Esophagus squamous epithelium (tissue), 5 donors: ENCODE results near the gene AKAP12. TPM values are rescaled to one million over a fixed set of nuclear protein-coding genes. Genes with fewer than 3 reads are reported as not detected.

Source experiments
- DNase-seq: peaks from one replicate; lab custom pipeline; 2025; lab: John Stamatoyannopoulos, UW
- H3K27ac ChIP-seq, 4 donors: fragments of 200-600 bp; sonication (generic); one replicate each; pipeline ENCODE4 v1.5.1; 2016 to 2019; ENCODE audit warnings: mild to moderate bottlenecking in 1 of 4
- H3K27me3 ChIP-seq, 4 donors: fragments of 200-600 bp; sonication (generic); 1 replicate in 3 of 4; 2 replicates in 1 of 4; pipeline versions ENCODE4 v1.5.1 to v1.6.0; 2017 to 2021; ENCODE audit warnings: antibody characterized with exemption in 1 of 4
- H3K36me3 ChIP-seq, 3 donors: fragments of 200-600 bp; sonication (generic); one replicate each; pipeline ENCODE4 v1.5.1; 2016 to 2019
- H3K4me1 ChIP-seq, 3 donors: fragments of 200-600 bp; sonication (generic); one replicate each; pipeline ENCODE4 v1.5.1; 2017 to 2019
- H3K4me3 ChIP-seq, 4 donors: fragments of 200-600 bp; sonication (generic); 1 replicate in 3 of 4; 2 replicates in 1 of 4; pipeline ENCODE4 v1.5.1; 2016 to 2019; ENCODE audit warnings: mild to moderate bottlenecking in 2 of 4, moderate library complexity in 1 of 4
- H3K9me3 ChIP-seq, 3 donors: fragments of 200-600 bp; sonication (generic); one replicate each; pipeline ENCODE4 v1.5.1; 2016 to 2019
- CTCF ChIP-seq, 6 experiments: fragments of 450-650 bp in 4 of 6; fragments of 200-600 bp in 2 of 6; sonication (generic) in 2 of 6; IDR thresholded peaks; one replicate each; pipeline ENCODE4 v1.5.1; 2016 to 2019; ENCODE audit warnings: antibody characterized with exemption in 6 of 6, mild to moderate bottlenecking in 4 of 6, moderate library complexity in 4 of 6
- POLR2A ChIP-seq, 4 donors: fragments of 450-650 bp; IDR thresholded peaks; one replicate each; pipeline ENCODE4 v1.6.1; 2017; ENCODE audit warnings: antibody characterized with exemption in 4 of 4, mild to moderate bottlenecking in 4 of 4, moderate library complexity in 3 of 4
- WGBS, 2 donors: methylation state at CpG; one replicate each; pipeline ENCODE4 v1.1.5; 2018; 5-methylcytosine and 5-hydroxymethylcytosine counted together
- intact Hi-C: fragments of 100-400 bp; cut with DNase I; formaldehyde crosslinking; loops from one replicate; pipeline ENCODE4 v1.15.0; 2022
- total RNA-seq, 4 donors: library from RNA; depleted of rRNA; stranded (reverse); fragments of >200 nt; gene quantifications; one replicate each; pipeline ENCODE4 v1.1.0, GENCODE V29; 2016
- donor health status: DM: yes; HTN: yes; CAD: no.

The AKAP12 gene
- total RNA-seq, 4 donors from 2014 or later, result 1.7 to 66.6 (median 11.4) TPM

- TF ChIP-seq POLR2A (IDR thresholded peaks at IDR 0.05) (peak in 2 of 4 donors; percentile 81 to 84), CTCF (IDR thresholded peaks at IDR 0.05) (no peak)
- Histone ChIP-seq H3K9me3 (no peaks in the 10 kb centered on the region), H3K27ac (peak overlapping the region; percentile 98 to 100 (median 99)), H3K36me3 (no peaks in the 10 kb centered on the region), H3K4me3 (peak overlapping the region; percentile 85 to 99 (median 90)), H3K27me3 (no peaks in the 10 kb centered on the region), H3K4me1 (peaks cover 20 to 56% (median 24%) of the 10 kb centered on the region in 3 donors)
- DNase-seq, result peak; percentile 58
- intact Hi-C loops, result loop anchor here (10.0 kb wide), 1 partner anchor 55 kb away; no protein-coding TSS in a partner anchor
- WGBS, 2 donors, result 0 to 2% methylated on average over 11 to 29 of the region's 54 CpGs
Observed at GRCh38 chr6:151389618-151390275, 150.0 kb downstream of the AKAP12 start.

- no CpG with 5 or more reads among the region's 79 CpGs for WGBS, 2 donors
- peak; percentile 88 for DNase-seq
- H3K36me3 ChIP-seq, result no peaks in the 10 kb centered on the region
- peak overlapping the region; percentile 98 to 100 (median 99) for H3K27ac ChIP-seq
- peaks cover 20 to 58% (median 24%) of the 10 kb centered on the region in 3 donors for H3K4me1 ChIP-seq
- peak overlapping the region; percentile 85 to 99 (median 90) for H3K4me3 ChIP-seq
- TF ChIP-seq POLR2A (IDR thresholded peaks at IDR 0.05), result peak in 1 of 4 donors; percentile 42
- TF ChIP-seq CTCF (IDR thresholded peaks at IDR 0.05), result no peak
- H3K27me3 ChIP-seq, result no peaks in the 10 kb centered on the region
- intact Hi-C loops, result loop anchor here (10.0 kb wide), 1 partner anchor 54 kb away; no protein-coding TSS in a partner anchor
- no peaks in the 10 kb centered on the region for H3K9me3 ChIP-seq
Observed at GRCh38 chr6:151390276-151390850, 150.6 kb downstream of the AKAP12 start.

GRCh38 chr6:151390851-151391470 is 151.2 kb downstream of the AKAP12 start:
- no peaks in the 10 kb centered on the region for H3K36me3 ChIP-seq
- intact Hi-C loops, result loop anchor here (10.0 kb wide), 1 partner anchor 54 kb away; no protein-coding TSS in a partner anchor
- TF ChIP-seq CTCF (IDR thresholded peaks at IDR 0.05), result no peak
- TF ChIP-seq POLR2A (IDR thresholded peaks at IDR 0.05), result peak in 2 of 4 donors; percentile 22 to 64
- H3K4me3 ChIP-seq, result peak overlapping the region; percentile 85 to 99 (median 90)
- H3K4me1 ChIP-seq, result peaks cover 20 to 64% (median 24%) of the 10 kb centered on the region in 3 donors
- H3K27me3 ChIP-seq, result no peaks in the 10 kb centered on the region
- peak overlapping the region; percentile 98 to 100 (median 99) for H3K27ac ChIP-seq
- no peak for DNase-seq
- H3K9me3 ChIP-seq, result no peaks in the 10 kb centered on the region
- WGBS, 2 donors, result no CpG with 5 or more reads among the region's 78 CpGs

- Histone ChIP-seq H3K9me3 (no peaks in the 10 kb centered on the region), H3K4me1 (peaks cover 20 to 70% (median 24%) of the 10 kb centered on the region in 3 donors), H3K36me3 (no peaks in the 10 kb centered on the region), H3K27ac (peak within 1 kb of the TSS; percentile 98 to 100 (median 99)), H3K4me3 (peak within 1 kb of the TSS; percentile 85 to 99 (median 90)), H3K27me3 (no peaks in the 10 kb centered on the region)
- peak in 1 of 4 donors; percentile 41 for TF ChIP-seq POLR2A (IDR thresholded peaks at IDR 0.05)
- TF ChIP-seq CTCF (IDR thresholded peaks at IDR 0.05), result no peak
- no peak for DNase-seq
- 1 to 2% methylated on average over 11 to 15 of the region's 57 CpGs for WGBS, 2 donors
- intact Hi-C loops, result loop anchor here (10.0 kb wide), 1 partner anchor 53 kb away; no protein-coding TSS in a partner anchor
Observed at GRCh38 chr6:151391471-151392413, 152.0 kb downstream of the AKAP12 start, which contains the start of gene ZBTB2. ZBTB2 (minus strand) TSS chr6:151391559; CDS start chr6:151373637, 17,922 bp downstream.
